Stomach (tissue), 4 donors: Measurements from ENCODE around the gene NOTCH4.

Source experiments
- EP300 ChIP-seq: sonication (generic); formaldehyde crosslinking; IDR thresholded peaks from one replicate; pipeline ENCODE4 v1.6.1; 2017; ENCODE audit warnings: antibody characterized with exemption
- POLR2A ChIP-seq, 4 donors: fragments of 450-650 bp; IDR thresholded peaks; one replicate each; pipeline ENCODE4 v1.6.1; 2016; ENCODE audit warnings: antibody characterized with exemption in 4 of 4, control low read depth in 2 of 4, mild to moderate bottlenecking in 1 of 4, moderate library complexity in 1 of 4
- TF ChIP-seq, protein P1 (sequence below), 7 experiments: fragments of 450-650 bp in 4 of 7; fragments of 200-600 bp in 3 of 7; sonication (generic) in 3 of 7; IDR thresholded peaks; one replicate each; pipeline ENCODE4 v1.5.1; 2016 to 2019; ENCODE audit warnings: antibody characterized with exemption in 7 of 7, control low read depth in 2 of 7, mild to moderate bottlenecking in 1 of 7

DNA sequence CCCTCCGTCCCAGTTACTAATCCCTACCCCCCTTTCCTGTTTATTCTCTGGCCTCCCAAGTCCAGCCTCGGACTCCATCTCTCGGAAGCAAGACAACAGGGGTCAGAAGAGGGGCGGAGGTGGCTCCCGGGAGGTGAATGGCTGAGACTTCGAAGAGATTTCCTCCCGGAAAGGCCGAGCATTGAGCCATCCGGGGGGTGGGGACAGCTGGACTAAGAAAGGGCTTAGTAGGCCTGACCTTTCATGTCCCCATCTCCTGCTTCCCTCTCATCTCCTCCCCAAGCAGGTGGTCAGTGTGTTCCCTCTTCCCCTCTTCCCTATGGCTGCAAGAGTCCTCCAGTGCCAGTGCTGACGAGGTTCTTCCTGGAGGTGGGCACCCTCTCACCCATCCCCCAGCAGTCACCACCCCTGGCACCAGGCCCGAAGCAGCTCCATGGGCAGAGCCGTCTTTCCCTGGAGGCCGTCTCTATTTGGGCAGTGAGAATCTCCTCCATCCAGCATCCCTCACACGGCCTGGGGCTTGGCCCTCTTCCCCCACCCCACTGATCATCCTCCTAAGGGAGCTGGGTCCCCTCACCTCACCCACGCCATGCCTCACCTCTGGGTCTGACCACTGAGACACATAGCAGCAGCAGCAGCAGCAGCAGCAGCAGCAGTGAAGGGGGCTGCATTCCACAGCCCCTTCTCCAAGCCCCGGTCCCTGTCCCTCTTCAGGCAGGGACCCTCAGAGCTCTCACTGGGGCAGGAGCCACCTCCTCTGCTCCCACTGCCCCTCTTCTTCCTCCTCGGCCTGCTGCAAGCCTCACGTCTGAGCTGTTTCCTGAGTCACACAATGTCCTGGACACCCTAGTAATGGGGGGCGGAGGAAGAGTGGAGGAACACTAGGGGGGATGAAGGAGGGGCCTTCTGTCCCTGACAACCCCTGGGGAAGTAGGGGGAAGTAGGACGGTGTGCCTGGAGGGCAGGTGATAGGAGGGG, at the start of gene NOTCH4:
- TF ChIP-seq, protein P1, sequence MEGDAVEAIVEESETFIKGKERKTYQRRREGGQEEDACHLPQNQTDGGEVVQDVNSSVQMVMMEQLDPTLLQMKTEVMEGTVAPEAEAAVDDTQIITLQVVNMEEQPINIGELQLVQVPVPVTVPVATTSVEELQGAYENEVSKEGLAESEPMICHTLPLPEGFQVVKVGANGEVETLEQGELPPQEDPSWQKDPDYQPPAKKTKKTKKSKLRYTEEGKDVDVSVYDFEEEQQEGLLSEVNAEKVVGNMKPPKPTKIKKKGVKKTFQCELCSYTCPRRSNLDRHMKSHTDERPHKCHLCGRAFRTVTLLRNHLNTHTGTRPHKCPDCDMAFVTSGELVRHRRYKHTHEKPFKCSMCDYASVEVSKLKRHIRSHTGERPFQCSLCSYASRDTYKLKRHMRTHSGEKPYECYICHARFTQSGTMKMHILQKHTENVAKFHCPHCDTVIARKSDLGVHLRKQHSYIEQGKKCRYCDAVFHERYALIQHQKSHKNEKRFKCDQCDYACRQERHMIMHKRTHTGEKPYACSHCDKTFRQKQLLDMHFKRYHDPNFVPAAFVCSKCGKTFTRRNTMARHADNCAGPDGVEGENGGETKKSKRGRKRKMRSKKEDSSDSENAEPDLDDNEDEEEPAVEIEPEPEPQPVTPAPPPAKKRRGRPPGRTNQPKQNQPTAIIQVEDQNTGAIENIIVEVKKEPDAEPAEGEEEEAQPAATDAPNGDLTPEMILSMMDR (IDR thresholded peaks at IDR 0.05) = no peak
- no peak for TF ChIP-seq POLR2A (IDR thresholded peaks at IDR 0.05)
- no peak for TF ChIP-seq EP300
